Heart left ventricle (tissue), 13 donors: ENCODE data around the gene UQCC5.

ENCODE experiments used
- CTCF ChIP-seq, 12 donors: fragments of 200-600 bp; sonication (generic) in 4 of 12; IDR thresholded peaks; one replicate each; pipeline versions ENCODE4 v1.5.0 to v1.8.0; 2018 to 2022; ENCODE audit warnings: antibody characterized with exemption in 12 of 12, mild to moderate bottlenecking in 5 of 12
- POLR2A ChIP-seq, 2 donors: fragments of 450-650 bp; IDR thresholded peaks; one replicate each; pipeline ENCODE4 v1.6.1; 2017; ENCODE audit warnings: antibody characterized with exemption in 2 of 2, mild to moderate bottlenecking in 2 of 2, moderate library complexity in 2 of 2
- donor health status: ischemic (EF 13 %, LVEDD 7.1; RV severe dilation, severe dysfunction).
- donor health status: DM: no; HTN: yes; CAD: no.
- donor health status: DM: no; HTN: no; CAD: no.
- donor health status: ischemic (EF 25% LVEDD 6.9; RV normal size, moderate dysfunction).
- donor health status: ischemic (EF 25% LVEDD 5.7; RV mildly dilated, moderate dysfunction).
- donor health status: ischemic (EF 35%, LVEDD 5.7; RV mildly dilated, moderate dysfunction).
- donor health status: nonischemic (EF 11% LVEDD 7.7; RV severe dilation, severe dysfunction).
- donor health status: DM: yes; HTN: yes; CAD: no.
- donor health status: PGD.
- donor health status: ischemic (EF 29% LVEDD 5.4; RV normal size, mild dysfunction).
- donor health status: nonischemic (EF 23%, LVEDD 6.1; RV moderate dilation, normal function).

DNA sequence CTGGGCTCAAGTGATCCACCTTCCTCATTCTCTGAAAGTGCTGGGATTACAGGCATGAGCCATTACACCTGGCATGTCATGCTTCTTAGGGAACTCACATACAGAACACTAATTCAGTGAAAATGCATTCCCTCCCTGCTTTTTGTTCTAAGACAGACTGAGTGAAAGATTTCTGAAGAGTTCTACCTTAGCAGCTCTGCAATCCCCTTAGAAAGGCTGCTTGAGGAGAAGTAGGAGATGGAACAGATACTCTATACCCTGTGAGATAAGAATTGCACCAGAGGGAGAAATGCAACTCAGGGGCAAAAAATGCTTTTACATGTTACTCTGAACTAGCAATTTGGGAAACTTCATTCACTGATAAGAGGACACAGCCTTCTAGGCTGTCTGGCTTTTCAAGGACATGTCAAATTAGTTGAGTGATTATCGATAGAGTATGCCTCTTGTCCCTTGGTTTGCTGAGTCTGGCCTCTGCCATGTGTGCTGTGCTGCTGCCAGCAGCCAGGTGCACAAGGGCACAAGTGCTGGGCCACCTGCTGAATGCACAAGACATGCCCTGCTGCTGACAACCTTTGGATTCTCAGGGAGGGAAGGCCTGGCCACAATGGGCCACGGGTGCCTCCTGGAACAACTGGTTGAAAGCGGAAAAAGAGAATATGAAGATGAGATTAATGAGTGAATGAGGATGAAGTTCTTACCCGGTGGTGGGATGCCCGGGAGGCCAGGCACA, 17.8 kb downstream of the UQCC5 start:
- TF ChIP-seq CTCF (IDR thresholded peaks at IDR 0.05) (no peak), POLR2A (IDR thresholded peaks at IDR 0.05) (no peak)
